Parathyroid adenoma (tissue), 2 donors: ENCODE results near the gene CKAP2L.

Experiments used
- H2AFZ ChIP-seq: fragments of 300-600 bp; sonication (generic); one replicate; pipeline ENCODE4 v1.7.0; 2017; ENCODE audit warnings: antibody characterized with exemption, mild to moderate bottlenecking
- H3K27ac ChIP-seq: fragments of 300-600 bp; sonication (generic); one replicate; pipeline ENCODE4 v1.7.0; 2017
- H3K27me3 ChIP-seq: fragments of 300-600 bp; sonication (generic); one replicate; pipeline ENCODE4 v1.7.0; 2017; ENCODE audit warnings: low read length; ENCODE audit not compliant: control insufficient read depth, insufficient read depth
- H3K36me3 ChIP-seq: fragments of 300-600 bp; sonication (generic); one replicate; pipeline ENCODE4 v1.7.0; 2017; ENCODE audit warnings: low read length; ENCODE audit not compliant: control insufficient read depth, insufficient read depth
- H3K4me1 ChIP-seq: fragments of 300-600 bp; sonication (generic); one replicate; pipeline ENCODE4 v1.7.0; 2017; ENCODE audit warnings: control low read depth
- H3K4me2 ChIP-seq: fragments of 300-600 bp; sonication (generic); one replicate; pipeline ENCODE4 v1.7.0; 2017; ENCODE audit warnings: low read length
- H3K4me3 ChIP-seq: fragments of 300-600 bp; sonication (generic); one replicate; pipeline ENCODE4 v1.7.0; 2017; ENCODE audit warnings: low read depth, low read length
- H3K79me2 ChIP-seq: fragments of 300-600 bp; sonication (generic); one replicate; pipeline ENCODE4 v1.7.0; 2017; ENCODE audit warnings: control low read depth
- H3K9ac ChIP-seq: fragments of 300-600 bp; sonication (generic); one replicate; pipeline ENCODE4 v1.7.0; 2017; ENCODE audit warnings: mild to moderate bottlenecking
- H3K9me3 ChIP-seq: fragments of 300-600 bp; sonication (generic); one replicate; pipeline ENCODE4 v1.7.0; 2017; ENCODE audit warnings: low read length; ENCODE audit not compliant: control insufficient read depth
- CTCF ChIP-seq: fragments of 300-600 bp; sonication (generic); IDR thresholded peaks from one replicate; pipeline ENCODE4 v1.7.0; 2017; ENCODE audit warnings: antibody characterized with exemption, mild to moderate bottlenecking
- donor health status: primary hyperparathyroidism.

The CKAP2L gene

DNA sequence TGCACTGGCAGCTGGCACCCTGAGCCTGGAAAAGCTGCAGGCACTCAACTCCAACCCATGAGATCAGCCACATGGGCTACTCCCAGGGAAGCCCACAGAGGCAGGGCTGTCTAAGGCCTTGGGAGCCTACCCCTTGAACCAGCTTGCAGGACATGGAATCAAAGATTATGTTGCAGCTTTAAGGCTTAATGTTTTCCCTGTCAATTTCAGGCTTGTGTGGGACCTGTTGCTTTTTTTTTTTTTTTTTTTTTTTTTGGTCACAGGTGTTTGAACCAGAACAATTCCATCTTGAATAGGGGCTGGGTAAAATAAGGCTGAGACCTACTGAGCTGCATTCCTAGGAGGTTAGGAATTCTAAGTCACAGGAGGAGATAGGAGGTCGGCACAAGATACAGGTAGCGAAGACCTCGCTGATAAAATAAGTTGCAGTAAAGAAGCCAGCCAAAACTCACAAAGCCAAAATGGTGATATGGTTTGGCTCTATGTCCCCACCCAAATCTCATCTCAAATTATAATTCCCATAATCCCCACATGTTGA, 27.4 kb upstream of the CKAP2L start:
- Histone ChIP-seq H3K9ac (no peak overlapping the region), H3K36me3 (no peaks in the 10 kb centered on the region), H3K79me2 (no peaks in the 10 kb centered on the region), H3K9me3 (no peaks in the 10 kb centered on the region), H3K27me3 (no peaks in the 10 kb centered on the region), H3K27ac (no peak overlapping the region), H3K4me3 (no peak overlapping the region), H3K4me1 (peaks cover 6% of the 10 kb centered on the region), H2AFZ (no peak overlapping the region), H3K4me2 (no peak overlapping the region)
- TF ChIP-seq CTCF: no peak

GRCh38 chr2:112791019-112791418, 26.6 kb upstream of the CKAP2L start:
- Histone ChIP-seq H3K36me3 (no peaks in the 10 kb centered on the region), H3K79me2 (no peaks in the 10 kb centered on the region), H3K9me3 (no peaks in the 10 kb centered on the region), H3K4me3 (no peak overlapping the region), H2AFZ (no peak overlapping the region), H3K9ac (no peak overlapping the region), H3K27me3 (no peaks in the 10 kb centered on the region), H3K4me1 (peaks cover 6% of the 10 kb centered on the region), H3K4me2 (no peak overlapping the region), H3K27ac (no peak overlapping the region)
- no peak for TF ChIP-seq CTCF

- no peaks in the 10 kb centered on the region for H3K79me2 ChIP-seq
- H3K9me3 ChIP-seq: no peaks in the 10 kb centered on the region
- no peak overlapping the region for H3K4me3 ChIP-seq
- H2AFZ ChIP-seq: no peak overlapping the region
- H3K27ac ChIP-seq: no peak overlapping the region
- H3K4me2 ChIP-seq: no peak overlapping the region
- no peaks in the 10 kb centered on the region for H3K36me3 ChIP-seq
- H3K4me1 ChIP-seq: peaks cover 6% of the 10 kb centered on the region
- no peak overlapping the region for H3K9ac ChIP-seq
- TF ChIP-seq CTCF: no peak
- no peaks in the 10 kb centered on the region for H3K27me3 ChIP-seq
Observed at GRCh38 chr2:112790305-112790704, 25.9 kb upstream of the CKAP2L start.

DNA sequence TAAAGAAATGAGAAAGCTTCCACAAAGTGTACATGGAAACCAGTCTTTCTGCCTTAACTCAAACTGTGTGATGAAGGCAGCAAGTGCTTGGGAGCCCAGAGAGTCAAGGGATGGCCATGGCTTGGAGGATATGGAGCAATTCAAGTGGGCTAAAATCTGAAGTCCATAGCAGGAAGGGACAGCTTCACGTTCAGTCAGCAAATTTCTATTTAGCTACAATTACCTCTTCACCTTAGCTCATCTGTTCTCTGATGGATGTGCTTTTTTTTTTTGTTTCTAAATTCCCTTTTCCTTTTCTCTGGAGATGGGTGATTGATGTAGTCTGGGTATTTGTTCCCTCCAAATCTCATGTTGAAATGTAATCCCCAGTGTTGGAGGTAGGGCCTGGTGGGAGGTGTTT, 24.8 kb upstream of the CKAP2L start:
- H3K4me3 ChIP-seq: no peak overlapping the region
- no peaks in the 10 kb centered on the region for H3K9me3 ChIP-seq
- no peaks in the 10 kb centered on the region for H3K27me3 ChIP-seq
- TF ChIP-seq CTCF: no peak
- peaks cover 4% of the 10 kb centered on the region for H3K4me1 ChIP-seq
- no peak overlapping the region for H3K9ac ChIP-seq
- H3K79me2 ChIP-seq: no peaks in the 10 kb centered on the region
- H2AFZ ChIP-seq: no peak overlapping the region
- H3K27ac ChIP-seq: no peak overlapping the region
- H3K4me2 ChIP-seq: no peak overlapping the region
- H3K36me3 ChIP-seq: no peaks in the 10 kb centered on the region

DNA sequence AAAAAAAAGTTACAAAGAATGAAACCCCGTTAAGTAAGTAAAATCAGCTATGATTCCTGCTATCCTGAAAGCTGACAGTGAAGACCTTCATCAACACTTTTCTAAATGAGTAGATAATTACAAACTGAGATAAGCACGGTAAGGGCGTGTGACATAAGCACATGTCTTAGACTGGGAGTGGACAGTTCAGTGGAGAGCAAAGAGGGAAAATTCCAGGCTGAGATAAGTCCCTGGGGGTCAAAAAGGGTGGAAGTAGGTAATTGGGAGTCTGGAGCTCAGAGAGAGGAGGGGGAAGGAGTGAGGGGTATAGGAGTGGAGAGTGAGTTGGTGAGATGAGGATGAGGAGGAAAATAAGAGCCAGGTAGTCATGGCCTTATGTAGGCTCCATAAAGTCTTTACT, 24.2 kb upstream of the CKAP2L start:
- Histone ChIP-seq H3K27me3 (no peaks in the 10 kb centered on the region), H3K4me3 (no peak overlapping the region), H3K4me1 (no peaks in the 10 kb centered on the region), H3K79me2 (no peaks in the 10 kb centered on the region), H3K9ac (no peak overlapping the region), H3K4me2 (no peak overlapping the region), H3K9me3 (no peaks in the 10 kb centered on the region), H3K27ac (no peak overlapping the region), H2AFZ (no peak overlapping the region), H3K36me3 (no peaks in the 10 kb centered on the region)
- no peak for TF ChIP-seq CTCF
